Measurements from ENCODE around the gene WDR19.

The WDR19 gene

GRCh38 chr4:39255266-39255665 lies 72.9 kb downstream of the WDR19 start:
- peak; percentile 11 for TF ChIP-seq CTCF (IDR thresholded peaks at IDR 0.05; ENCODE audit: insufficient read depth, low read length, poor library complexity, severe bottlenecking)
- Histone ChIP-seq H3K36me3 (ENCODE audit: control insufficient read depth, insufficient read depth, low read length) (no peaks in the 10 kb centered on the region), H3K27me3 (replicated peaks; ENCODE audit: control insufficient read depth, insufficient read depth, low read length) (no peaks in the 10 kb centered on the region), H3K4me3 (replicated peaks; ENCODE audit: low read depth, low read length) (no peak overlapping the region)
- DNase-seq (ENCODE audit: extremely low read depth, insufficient read length): no peak

GRCh38 chr4:39255871-39256270 lies 73.5 kb downstream of the WDR19 start:
- H3K36me3 ChIP-seq (ENCODE audit: control insufficient read depth, insufficient read depth, low read length): no peaks in the 10 kb centered on the region
- DNase-seq (ENCODE audit: extremely low read depth, insufficient read length): no peak
- H3K27me3 ChIP-seq (replicated peaks; ENCODE audit: control insufficient read depth, insufficient read depth, low read length): no peaks in the 10 kb centered on the region
- no peak overlapping the region for H3K4me3 ChIP-seq (replicated peaks; ENCODE audit: low read depth, low read length)
- no peak for TF ChIP-seq CTCF (IDR thresholded peaks at IDR 0.05; ENCODE audit: insufficient read depth, low read length, poor library complexity, severe bottlenecking)

GRCh38 chr4:39256436-39256835 lies 74.1 kb downstream of the WDR19 start:
- no peak for DNase-seq (ENCODE audit: extremely low read depth, insufficient read length)

GRCh38 chr4:39259571-39260330 lies 77.4 kb downstream of the WDR19 start:
- no peak overlapping the region for H3K4me3 ChIP-seq (replicated peaks; ENCODE audit: low read depth, low read length)
- no peak for DNase-seq (ENCODE audit: extremely low read depth, insufficient read length)
- no peaks in the 10 kb centered on the region for H3K36me3 ChIP-seq (ENCODE audit: control insufficient read depth, insufficient read depth, low read length)
- no peaks in the 10 kb centered on the region for H3K27me3 ChIP-seq (replicated peaks; ENCODE audit: control insufficient read depth, insufficient read depth, low read length)
- TF ChIP-seq CTCF (IDR thresholded peaks at IDR 0.05; ENCODE audit: insufficient read depth, low read length, poor library complexity, severe bottlenecking): no peak

More at GRCh38 chr4:39256436-39256835, 74.1 kb downstream of the WDR19 start:
- Histone ChIP-seq H3K27me3 (replicated peaks; ENCODE audit: control insufficient read depth, insufficient read depth, low read length) (no peaks in the 10 kb centered on the region), H3K36me3 (ENCODE audit: control insufficient read depth, insufficient read depth, low read length) (no peaks in the 10 kb centered on the region), H3K4me3 (replicated peaks; ENCODE audit: low read depth, low read length) (no peak overlapping the region)
- TF ChIP-seq CTCF (IDR thresholded peaks at IDR 0.05; ENCODE audit: insufficient read depth, low read length, poor library complexity, severe bottlenecking): no peak

GRCh38 chr4:39263895-39264294 lies 81.6 kb downstream of the WDR19 start:
- Histone ChIP-seq H3K4me3 (replicated peaks; ENCODE audit: low read depth, low read length) (no peak overlapping the region), H3K27me3 (replicated peaks; ENCODE audit: control insufficient read depth, insufficient read depth, low read length) (no peaks in the 10 kb centered on the region), H3K36me3 (ENCODE audit: control insufficient read depth, insufficient read depth, low read length) (no peaks in the 10 kb centered on the region)
- no peak for TF ChIP-seq CTCF (IDR thresholded peaks at IDR 0.05; ENCODE audit: insufficient read depth, low read length, poor library complexity, severe bottlenecking)
- no peak for DNase-seq (ENCODE audit: extremely low read depth, insufficient read length)

Measured in GM06990 (cell line).